ENCODE results near the gene DEK.
"Not testable (repeated sequence)": the region's sequence is repeated elsewhere in the genome, so short reads cannot be mapped to it uniquely, and the experiment has no call there.

Gene DEK

GRCh38 chr6:18235524-18235923, 28.8 kb downstream of the DEK start:
- no peak for DNase-seq (ENCODE audit: low read depth, low spot score)
- Histone ChIP-seq H3K27me3 (ENCODE audit: insufficient read depth, insufficient read length) (no peaks in the 10 kb centered on the region), H3K4me1 (ENCODE audit: insufficient read depth, insufficient read length) (no peaks in the 10 kb centered on the region), H3K9me3 (ENCODE audit: insufficient read depth, low read length) (peaks cover 6% of the 10 kb centered on the region; the same call in 1 of the 2 replicates), H3K36me3 (ENCODE audit: insufficient read depth, insufficient read length, low read length) (peaks cover 48% of the 10 kb centered on the region), H3K9ac (ENCODE audit: insufficient read length, low read depth) (no peak overlapping the region), H3K4me3 (ENCODE audit: insufficient read length, low read depth) (no peak overlapping the region)
- TF ChIP-seq ZNF274 (IDR thresholded peaks at IDR 0.05; ENCODE audit: low read depth, low read length): no peak
- no peak for TF ChIP-seq SUZ12 (IDR thresholded peaks at IDR 0.05; ENCODE audit: extremely low read depth, insufficient read depth, insufficient read length)
- no peak for TF ChIP-seq YY1 (IDR thresholded peaks at IDR 0.05; ENCODE audit: insufficient read depth, insufficient read length)

- TF ChIP-seq YY1 (IDR thresholded peaks at IDR 0.05; ENCODE audit: insufficient read depth, insufficient read length): no peak
- no peak for TF ChIP-seq SUZ12 (IDR thresholded peaks at IDR 0.05; ENCODE audit: extremely low read depth, insufficient read depth, insufficient read length)
- no peak for TF ChIP-seq ZNF274 (IDR thresholded peaks at IDR 0.05; ENCODE audit: low read depth, low read length)
- Histone ChIP-seq H3K4me3 (ENCODE audit: insufficient read length, low read depth) (no peak overlapping the region), H3K36me3 (ENCODE audit: insufficient read depth, insufficient read length, low read length) (peaks cover 48% of the 10 kb centered on the region)
Measured at GRCh38 chr6:18234564-18234963, 29.8 kb downstream of the DEK start.

GRCh38 chr6:18233770-18234169, 30.6 kb downstream of the DEK start:
- not testable (repeated sequence) for H3K4me1 ChIP-seq (ENCODE audit: insufficient read depth, insufficient read length); H3K4me3 ChIP-seq (ENCODE audit: insufficient read length, low read depth); H3K27me3 ChIP-seq (ENCODE audit: insufficient read depth, insufficient read length); H3K9ac ChIP-seq (ENCODE audit: insufficient read length, low read depth); H3K9me3 ChIP-seq (ENCODE audit: insufficient read depth, low read length); DNase-seq (ENCODE audit: low read depth, low spot score)
- H3K36me3 ChIP-seq (ENCODE audit: insufficient read depth, insufficient read length, low read length): peaks cover 51% of the 10 kb centered on the region

More at GRCh38 chr6:18234564-18234963, 29.8 kb downstream of the DEK start:
- peaks cover 6% of the 10 kb centered on the region; the same call in 1 of the 2 replicates for H3K9me3 ChIP-seq (ENCODE audit: insufficient read depth, low read length)
- no peaks in the 10 kb centered on the region for H3K27me3 ChIP-seq (ENCODE audit: insufficient read depth, insufficient read length)
- H3K4me1 ChIP-seq (ENCODE audit: insufficient read depth, insufficient read length): no peaks in the 10 kb centered on the region
- no peak for DNase-seq (ENCODE audit: low read depth, low spot score)
- no peak overlapping the region for H3K9ac ChIP-seq (ENCODE audit: insufficient read length, low read depth)

- not testable (repeated sequence) for DNase-seq (ENCODE audit: low read depth, low spot score); H3K9ac ChIP-seq (ENCODE audit: insufficient read length, low read depth); H3K27me3 ChIP-seq (ENCODE audit: insufficient read depth, insufficient read length); H3K4me1 ChIP-seq (ENCODE audit: insufficient read depth, insufficient read length); H3K4me3 ChIP-seq (ENCODE audit: insufficient read length, low read depth)
- Histone ChIP-seq H3K36me3 (ENCODE audit: insufficient read depth, insufficient read length, low read length) (peaks cover 47% of the 10 kb centered on the region), H3K9me3 (ENCODE audit: insufficient read depth, low read length) (peaks cover 21% of the 10 kb centered on the region; the same call in 1 of the 2 replicates)
Measured at GRCh38 chr6:18231856-18232255, 32.5 kb downstream of the DEK start.

- H3K9ac ChIP-seq (ENCODE audit: insufficient read length, low read depth); H3K4me1 ChIP-seq (ENCODE audit: insufficient read depth, insufficient read length); DNase-seq (ENCODE audit: low read depth, low spot score); H3K27me3 ChIP-seq (ENCODE audit: insufficient read depth, insufficient read length); H3K4me3 ChIP-seq (ENCODE audit: insufficient read length, low read depth): not testable (repeated sequence)
- Histone ChIP-seq H3K36me3 (ENCODE audit: insufficient read depth, insufficient read length, low read length) (peaks cover 50% of the 10 kb centered on the region), H3K9me3 (ENCODE audit: insufficient read depth, low read length) (peaks cover 15% of the 10 kb centered on the region; the same call in 1 of the 2 replicates)
Measured at GRCh38 chr6:18228590-18228989, 35.7 kb downstream of the DEK start.

- Histone ChIP-seq H3K36me3 (ENCODE audit: insufficient read depth, insufficient read length, low read length) (peaks cover 57% of the 10 kb centered on the region), H3K9me3 (ENCODE audit: insufficient read depth, low read length) (peaks cover 15% of the 10 kb centered on the region; the same call in 1 of the 2 replicates)
- H3K27me3 ChIP-seq (ENCODE audit: insufficient read depth, insufficient read length); H3K9ac ChIP-seq (ENCODE audit: insufficient read length, low read depth); DNase-seq (ENCODE audit: low read depth, low spot score); H3K4me3 ChIP-seq (ENCODE audit: insufficient read length, low read depth); H3K4me1 ChIP-seq (ENCODE audit: insufficient read depth, insufficient read length): not testable (repeated sequence)
Measured at GRCh38 chr6:18227166-18227565, 37.2 kb downstream of the DEK start.

- peaks cover 56% of the 10 kb centered on the region for H3K36me3 ChIP-seq (ENCODE audit: insufficient read depth, insufficient read length, low read length)
- not testable (repeated sequence) for H3K4me1 ChIP-seq (ENCODE audit: insufficient read depth, insufficient read length); H3K27me3 ChIP-seq (ENCODE audit: insufficient read depth, insufficient read length); H3K9ac ChIP-seq (ENCODE audit: insufficient read length, low read depth); H3K4me3 ChIP-seq (ENCODE audit: insufficient read length, low read depth); DNase-seq (ENCODE audit: low read depth, low spot score)
- H3K9me3 ChIP-seq (ENCODE audit: insufficient read depth, low read length): peaks cover 15% of the 10 kb centered on the region; the same call in 1 of the 2 replicates
Measured at GRCh38 chr6:18226451-18227105, 37.8 kb downstream of the DEK start.

GRCh38 chr6:18221288-18221615, 43.1 kb downstream of the DEK start:
- no peaks in the 10 kb centered on the region for H3K27me3 ChIP-seq (ENCODE audit: insufficient read depth, insufficient read length)
- no peak overlapping the region for H3K4me3 ChIP-seq (ENCODE audit: insufficient read length, low read depth)
- no peaks in the 10 kb centered on the region for H3K4me1 ChIP-seq (ENCODE audit: insufficient read depth, insufficient read length)
- no peaks in the 10 kb centered on the region for H3K9me3 ChIP-seq (ENCODE audit: insufficient read depth, low read length)
- H3K36me3 ChIP-seq (ENCODE audit: insufficient read depth, insufficient read length, low read length): peaks cover 37% of the 10 kb centered on the region
- DNase-seq (ENCODE audit: low read depth, low spot score): no peak
- no peak for TF ChIP-seq SUZ12 (IDR thresholded peaks at IDR 0.05; ENCODE audit: extremely low read depth, insufficient read depth, insufficient read length)
- no peak for TF ChIP-seq ZNF274 (IDR thresholded peaks at IDR 0.05; ENCODE audit: low read depth, low read length)
- TF ChIP-seq YY1 (IDR thresholded peaks at IDR 0.05; ENCODE audit: insufficient read depth, insufficient read length): no peak
- no peak overlapping the region for H3K9ac ChIP-seq (ENCODE audit: insufficient read length, low read depth)

All from NT2/D1 (cell line).